WTC11 (cell line): Measurements from ENCODE around the gene DLG1. TPM values are rescaled to one million over a fixed set of nuclear protein-coding genes. Genes with fewer than 3 reads are reported as not detected.

Source experiments
- ATAC-seq: fragments of 200-7000 bp; cut with Tn5 transposase; 2 replicates; pipeline ENCODE4 v1.10.0; 2021; ENCODE audit warnings: mild to moderate bottlenecking, moderate library complexity
- CTCF ChIA-PET: fragments of 300-600 bp; sonication (Branson Sonifier 250); formaldehyde crosslinking; loops from one replicate; lab custom pipeline; 2021; ENCODE audit warnings: antibody characterized with exemption; lab: Charles Lee
- POLR2A ChIA-PET: fragments of 350-600 bp; sonication (Branson Sonifier 250); formaldehyde crosslinking; loops from one replicate; lab custom pipeline; 2021; ENCODE audit warnings: antibody characterized with exemption; lab: Charles Lee
- DNase-seq: peaks from one replicate; pipeline ENCODE4 v3.0.0; 2021; ENCODE audit warnings: low spot score
- H3K27ac Mint-ChIP-seq: 2 replicates; pipeline ENCODE4 v1.8.0; 2021; ENCODE audit warnings: mixed read lengths
- H3K27me3 Mint-ChIP-seq: 2 replicates; pipeline ENCODE4 v1.8.0; 2021; ENCODE audit warnings: low read depth, mild to moderate bottlenecking, moderate library complexity, mixed read lengths
- H3K36me3 Mint-ChIP-seq: 2 replicates; pipeline ENCODE4 v1.8.0; 2021; ENCODE audit warnings: mixed read lengths
- H3K4me1 Mint-ChIP-seq: 2 replicates; pipeline ENCODE4 v1.8.0; 2022; ENCODE audit warnings: mixed read lengths
- H3K4me3 Mint-ChIP-seq: 2 replicates; pipeline ENCODE4 v1.8.0; 2021; ENCODE audit warnings: mild to moderate bottlenecking, moderate library complexity, mixed read lengths
- H3K9me3 Mint-ChIP-seq: 2 replicates; pipeline ENCODE4 v1.8.0; 2021; ENCODE audit warnings: mixed read lengths
- EMX1 ChIP-seq: fragments of 250-450 bp; sonication (Bioruptor Pico); IDR thresholded peaks from 2 replicates; pipeline ENCODE4 v1.8.0; 2021; ENCODE audit warnings: mild to moderate bottlenecking
- ETV6 ChIP-seq: sonication (generic); formaldehyde crosslinking; IDR thresholded peaks from 2 replicates; pipeline ENCODE4 v1.8.1; 2022; ENCODE audit warnings: mild to moderate bottlenecking, missing genetic modification reagents
- GABPB1 ChIP-seq: sonication (generic); formaldehyde crosslinking; IDR thresholded peaks from 2 replicates; pipeline ENCODE4 v1.8.1; 2023; ENCODE audit warnings: mild to moderate bottlenecking, missing genetic modification reagents
- KAT7 ChIP-seq: sonication (generic); formaldehyde crosslinking; IDR thresholded peaks from 2 replicates; pipeline ENCODE4 v1.8.1; 2023; ENCODE audit warnings: missing genetic modification reagents, mild to moderate bottlenecking, borderline replicate concordance
- NFYB ChIP-seq: sonication (generic); formaldehyde crosslinking; conservative IDR thresholded peaks from 2 replicates; pipeline ENCODE4 v1.8.0; 2022; ENCODE audit warnings: low read depth, missing genetic modification reagents
- TP53 ChIP-seq: sonication (generic); formaldehyde crosslinking; IDR thresholded peaks from 2 replicates; pipeline ENCODE4 v1.8.1; 2023; ENCODE audit warnings: mild to moderate bottlenecking, missing genetic modification reagents
- ZNF232 ChIP-seq: sonication (generic); formaldehyde crosslinking; IDR thresholded peaks from 2 replicates; pipeline ENCODE4 v1.8.0; 2022; ENCODE audit warnings: mild to moderate bottlenecking, missing genetic modification reagents
- ZNF416 ChIP-seq: fragments of 250-450 bp; sonication (Bioruptor Pico); IDR thresholded peaks from 2 replicates; pipeline ENCODE4 v1.9.0; 2021; ENCODE audit warnings: mild to moderate bottlenecking, inconsistent platforms
- ZNF671 ChIP-seq: fragments of 250-450 bp; sonication (Bioruptor Pico); IDR thresholded peaks from 2 replicates; pipeline ENCODE4 v1.8.0; 2021; ENCODE audit warnings: mild to moderate bottlenecking
- total RNA-seq: library from RNA; stranded (reverse); gene quantifications from 3 replicates; pipeline ENCODE4 v1.2.3, GENCODE V29; 2021
- TF ChIP-seq, protein P1 (sequence below): sonication (generic); formaldehyde crosslinking; IDR thresholded peaks from 2 replicates; pipeline ENCODE4 v1.8.0; 2022; ENCODE audit warnings: mild to moderate bottlenecking, missing genetic modification reagents
- TF ChIP-seq, protein P2 (sequence below): sonication (generic); formaldehyde crosslinking; IDR thresholded peaks from 2 replicates; pipeline ENCODE4 v1.8.0; 2023; ENCODE audit warnings: missing genetic modification reagents, mild to moderate bottlenecking, borderline replicate concordance
- TF ChIP-seq, protein P3 (sequence below): sonication (generic); formaldehyde crosslinking; conservative IDR thresholded peaks from 2 replicates; pipeline ENCODE4 v1.8.1; 2022; ENCODE audit warnings: mild to moderate bottlenecking, missing genetic modification reagents
- TF ChIP-seq, protein P4 (sequence below): fragments of 250-450 bp; sonication (Bioruptor Pico); IDR thresholded peaks from 2 replicates; pipeline ENCODE4 v1.9.0; 2021; ENCODE audit warnings: mild to moderate bottlenecking
- TF ChIP-seq, protein P5 (sequence below): sonication (generic); formaldehyde crosslinking; IDR thresholded peaks from 2 replicates; pipeline ENCODE4 v1.8.0; 2023; ENCODE audit warnings: mild to moderate bottlenecking, missing genetic modification reagents
- TF ChIP-seq, protein P6 (sequence below): sonication (generic); formaldehyde crosslinking; IDR thresholded peaks from 2 replicates; pipeline ENCODE4 v1.8.1; 2023; ENCODE audit warnings: mild to moderate bottlenecking, missing genetic modification reagents, moderate library complexity
- TF ChIP-seq, protein P7 (sequence below): fragments of 250-450 bp; sonication (Bioruptor Pico); IDR thresholded peaks from 2 replicates; pipeline ENCODE4 v1.9.0; 2021; ENCODE audit warnings: mild to moderate bottlenecking

DLG1 gene
- total RNA-seq, 1 experiment from 2014 or later, result 81.1 TPM

DNA sequence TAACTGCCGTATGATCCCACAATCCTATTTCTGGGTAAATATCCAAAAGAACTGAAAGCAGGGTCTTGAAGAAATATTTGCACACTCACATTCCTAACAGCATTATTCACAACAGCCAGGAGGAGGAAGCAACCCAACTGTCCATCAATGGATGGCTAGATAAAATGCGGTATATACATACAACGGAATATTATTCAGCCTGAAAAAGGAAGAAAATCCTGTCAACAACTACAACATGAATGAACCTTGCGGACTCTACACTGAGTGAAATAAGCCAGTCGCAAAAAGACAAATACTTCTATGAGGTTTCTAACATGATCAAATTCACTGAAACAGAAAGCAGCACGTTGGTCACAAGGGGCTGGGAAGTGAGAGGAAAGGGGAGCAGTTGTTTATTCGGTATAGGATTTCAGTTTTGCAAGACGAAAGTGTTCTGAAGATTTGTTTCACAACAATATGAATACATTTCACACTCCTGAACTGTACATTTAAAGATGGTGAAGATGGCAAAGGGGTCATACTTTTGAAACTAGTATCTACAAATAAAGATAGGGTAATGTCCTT is 6.2 kb downstream of the DLG1 start:
- ChIA-PET POLR2A (no interaction called here), CTCF (no interaction called here)
- Mint-ChIP-seq H3K4me1 (peaks cover 11% of the 10 kb centered on the region), H3K9me3 (no peaks in the 10 kb centered on the region), H3K27me3 (no peaks in the 10 kb centered on the region), H3K36me3 (peaks cover 39% of the 10 kb centered on the region), H3K4me3 (no peak overlapping the region), H3K27ac (no peak overlapping the region)
- TF ChIP-seq, protein P1, sequence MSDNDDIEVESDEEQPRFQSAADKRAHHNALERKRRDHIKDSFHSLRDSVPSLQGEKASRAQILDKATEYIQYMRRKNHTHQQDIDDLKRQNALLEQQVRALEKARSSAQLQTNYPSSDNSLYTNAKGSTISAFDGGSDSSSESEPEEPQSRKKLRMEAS (CRISPR knock-in tag), result no peak
- TF ChIP-seq, protein P2, sequence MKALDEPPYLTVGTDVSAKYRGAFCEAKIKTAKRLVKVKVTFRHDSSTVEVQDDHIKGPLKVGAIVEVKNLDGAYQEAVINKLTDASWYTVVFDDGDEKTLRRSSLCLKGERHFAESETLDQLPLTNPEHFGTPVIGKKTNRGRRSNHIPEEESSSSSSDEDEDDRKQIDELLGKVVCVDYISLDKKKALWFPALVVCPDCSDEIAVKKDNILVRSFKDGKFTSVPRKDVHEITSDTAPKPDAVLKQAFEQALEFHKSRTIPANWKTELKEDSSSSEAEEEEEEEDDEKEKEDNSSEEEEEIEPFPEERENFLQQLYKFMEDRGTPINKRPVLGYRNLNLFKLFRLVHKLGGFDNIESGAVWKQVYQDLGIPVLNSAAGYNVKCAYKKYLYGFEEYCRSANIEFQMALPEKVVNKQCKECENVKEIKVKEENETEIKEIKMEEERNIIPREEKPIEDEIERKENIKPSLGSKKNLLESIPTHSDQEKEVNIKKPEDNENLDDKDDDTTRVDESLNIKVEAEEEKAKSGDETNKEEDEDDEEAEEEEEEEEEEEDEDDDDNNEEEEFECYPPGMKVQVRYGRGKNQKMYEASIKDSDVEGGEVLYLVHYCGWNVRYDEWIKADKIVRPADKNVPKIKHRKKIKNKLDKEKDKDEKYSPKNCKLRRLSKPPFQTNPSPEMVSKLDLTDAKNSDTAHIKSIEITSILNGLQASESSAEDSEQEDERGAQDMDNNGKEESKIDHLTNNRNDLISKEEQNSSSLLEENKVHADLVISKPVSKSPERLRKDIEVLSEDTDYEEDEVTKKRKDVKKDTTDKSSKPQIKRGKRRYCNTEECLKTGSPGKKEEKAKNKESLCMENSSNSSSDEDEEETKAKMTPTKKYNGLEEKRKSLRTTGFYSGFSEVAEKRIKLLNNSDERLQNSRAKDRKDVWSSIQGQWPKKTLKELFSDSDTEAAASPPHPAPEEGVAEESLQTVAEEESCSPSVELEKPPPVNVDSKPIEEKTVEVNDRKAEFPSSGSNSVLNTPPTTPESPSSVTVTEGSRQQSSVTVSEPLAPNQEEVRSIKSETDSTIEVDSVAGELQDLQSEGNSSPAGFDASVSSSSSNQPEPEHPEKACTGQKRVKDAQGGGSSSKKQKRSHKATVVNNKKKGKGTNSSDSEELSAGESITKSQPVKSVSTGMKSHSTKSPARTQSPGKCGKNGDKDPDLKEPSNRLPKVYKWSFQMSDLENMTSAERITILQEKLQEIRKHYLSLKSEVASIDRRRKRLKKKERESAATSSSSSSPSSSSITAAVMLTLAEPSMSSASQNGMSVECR (CRISPR knock-in tag), result no peak
- TF ChIP-seq, protein P3, sequence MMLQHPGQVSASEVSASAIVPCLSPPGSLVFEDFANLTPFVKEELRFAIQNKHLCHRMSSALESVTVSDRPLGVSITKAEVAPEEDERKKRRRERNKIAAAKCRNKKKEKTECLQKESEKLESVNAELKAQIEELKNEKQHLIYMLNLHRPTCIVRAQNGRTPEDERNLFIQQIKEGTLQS (CRISPR knock-in tag), result no peak
- no peak for TF ChIP-seq EMX1 (CRISPR knock-in tag)
- TF ChIP-seq GABPB1 (CRISPR knock-in tag), result no peak
- TF ChIP-seq, protein P4, sequence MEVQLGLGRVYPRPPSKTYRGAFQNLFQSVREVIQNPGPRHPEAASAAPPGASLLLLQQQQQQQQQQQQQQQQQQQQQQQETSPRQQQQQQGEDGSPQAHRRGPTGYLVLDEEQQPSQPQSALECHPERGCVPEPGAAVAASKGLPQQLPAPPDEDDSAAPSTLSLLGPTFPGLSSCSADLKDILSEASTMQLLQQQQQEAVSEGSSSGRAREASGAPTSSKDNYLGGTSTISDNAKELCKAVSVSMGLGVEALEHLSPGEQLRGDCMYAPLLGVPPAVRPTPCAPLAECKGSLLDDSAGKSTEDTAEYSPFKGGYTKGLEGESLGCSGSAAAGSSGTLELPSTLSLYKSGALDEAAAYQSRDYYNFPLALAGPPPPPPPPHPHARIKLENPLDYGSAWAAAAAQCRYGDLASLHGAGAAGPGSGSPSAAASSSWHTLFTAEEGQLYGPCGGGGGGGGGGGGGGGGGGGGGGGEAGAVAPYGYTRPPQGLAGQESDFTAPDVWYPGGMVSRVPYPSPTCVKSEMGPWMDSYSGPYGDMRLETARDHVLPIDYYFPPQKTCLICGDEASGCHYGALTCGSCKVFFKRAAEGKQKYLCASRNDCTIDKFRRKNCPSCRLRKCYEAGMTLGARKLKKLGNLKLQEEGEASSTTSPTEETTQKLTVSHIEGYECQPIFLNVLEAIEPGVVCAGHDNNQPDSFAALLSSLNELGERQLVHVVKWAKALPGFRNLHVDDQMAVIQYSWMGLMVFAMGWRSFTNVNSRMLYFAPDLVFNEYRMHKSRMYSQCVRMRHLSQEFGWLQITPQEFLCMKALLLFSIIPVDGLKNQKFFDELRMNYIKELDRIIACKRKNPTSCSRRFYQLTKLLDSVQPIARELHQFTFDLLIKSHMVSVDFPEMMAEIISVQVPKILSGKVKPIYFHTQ (CRISPR knock-in tag), result no peak
- no peak for TF ChIP-seq ZNF416 (CRISPR knock-in tag)
- no peak for TF ChIP-seq NFYB (CRISPR knock-in tag)
- TF ChIP-seq, protein P5, sequence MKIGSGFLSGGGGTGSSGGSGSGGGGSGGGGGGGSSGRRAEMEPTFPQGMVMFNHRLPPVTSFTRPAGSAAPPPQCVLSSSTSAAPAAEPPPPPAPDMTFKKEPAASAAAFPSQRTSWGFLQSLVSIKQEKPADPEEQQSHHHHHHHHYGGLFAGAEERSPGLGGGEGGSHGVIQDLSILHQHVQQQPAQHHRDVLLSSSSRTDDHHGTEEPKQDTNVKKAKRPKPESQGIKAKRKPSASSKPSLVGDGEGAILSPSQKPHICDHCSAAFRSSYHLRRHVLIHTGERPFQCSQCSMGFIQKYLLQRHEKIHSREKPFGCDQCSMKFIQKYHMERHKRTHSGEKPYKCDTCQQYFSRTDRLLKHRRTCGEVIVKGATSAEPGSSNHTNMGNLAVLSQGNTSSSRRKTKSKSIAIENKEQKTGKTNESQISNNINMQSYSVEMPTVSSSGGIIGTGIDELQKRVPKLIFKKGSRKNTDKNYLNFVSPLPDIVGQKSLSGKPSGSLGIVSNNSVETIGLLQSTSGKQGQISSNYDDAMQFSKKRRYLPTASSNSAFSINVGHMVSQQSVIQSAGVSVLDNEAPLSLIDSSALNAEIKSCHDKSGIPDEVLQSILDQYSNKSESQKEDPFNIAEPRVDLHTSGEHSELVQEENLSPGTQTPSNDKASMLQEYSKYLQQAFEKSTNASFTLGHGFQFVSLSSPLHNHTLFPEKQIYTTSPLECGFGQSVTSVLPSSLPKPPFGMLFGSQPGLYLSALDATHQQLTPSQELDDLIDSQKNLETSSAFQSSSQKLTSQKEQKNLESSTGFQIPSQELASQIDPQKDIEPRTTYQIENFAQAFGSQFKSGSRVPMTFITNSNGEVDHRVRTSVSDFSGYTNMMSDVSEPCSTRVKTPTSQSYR (CRISPR knock-in tag), result no peak
- TF ChIP-seq ZNF232, result no peak
- no peak for TF ChIP-seq TP53 (CRISPR knock-in tag)
- TF ChIP-seq, protein P6, sequence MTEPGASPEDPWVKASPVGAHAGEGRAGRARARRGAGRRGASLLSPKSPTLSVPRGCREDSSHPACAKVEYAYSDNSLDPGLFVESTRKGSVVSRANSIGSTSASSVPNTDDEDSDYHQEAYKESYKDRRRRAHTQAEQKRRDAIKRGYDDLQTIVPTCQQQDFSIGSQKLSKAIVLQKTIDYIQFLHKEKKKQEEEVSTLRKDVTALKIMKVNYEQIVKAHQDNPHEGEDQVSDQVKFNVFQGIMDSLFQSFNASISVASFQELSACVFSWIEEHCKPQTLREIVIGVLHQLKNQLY (CRISPR knock-in tag), result no peak
- TF ChIP-seq ZNF671 (CRISPR knock-in tag), result no peak
- TF ChIP-seq ETV6 (CRISPR knock-in tag), result no peak
- no peak for TF ChIP-seq KAT7 (CRISPR knock-in tag)
- TF ChIP-seq, protein P7, sequence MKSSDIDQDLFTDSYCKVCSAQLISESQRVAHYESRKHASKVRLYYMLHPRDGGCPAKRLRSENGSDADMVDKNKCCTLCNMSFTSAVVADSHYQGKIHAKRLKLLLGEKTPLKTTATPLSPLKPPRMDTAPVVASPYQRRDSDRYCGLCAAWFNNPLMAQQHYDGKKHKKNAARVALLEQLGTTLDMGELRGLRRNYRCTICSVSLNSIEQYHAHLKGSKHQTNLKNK, result no peak
- no peak for ATAC-seq
- no peak for DNase-seq
